ENCODE data around the gene SLAIN1. TPM values are rescaled to one million over a fixed set of nuclear protein-coding genes. Genes with fewer than 3 reads are reported as not detected.

The SLAIN1 gene
- total RNA-seq, 1 donor from 2014 or later: 7.4 TPM

DNA sequence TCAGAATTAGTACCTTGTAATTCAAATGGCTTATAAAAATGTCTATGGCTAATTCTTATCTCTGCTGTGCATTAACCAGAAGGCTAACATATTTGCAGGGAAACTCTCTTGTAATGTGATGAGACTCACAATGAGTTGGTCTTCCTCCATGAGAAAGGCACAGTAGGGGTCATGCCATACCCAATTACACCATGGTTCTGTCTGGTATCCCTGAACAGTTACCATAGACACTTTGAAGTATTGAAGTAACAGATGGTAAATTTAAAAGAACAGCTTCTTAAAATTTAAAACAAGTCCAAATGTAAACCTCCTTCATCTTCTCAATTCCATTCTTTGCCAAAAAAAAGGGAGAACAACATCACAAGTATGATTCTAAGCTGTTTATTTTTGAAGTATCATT lies 22.6 kb upstream of the SLAIN1 start:
- Mint-ChIP-seq H3K27me3 (ENCODE audit: unreplicated experiment) (no peaks in the 10 kb centered on the region), H3K4me3 (ENCODE audit: unreplicated experiment) (no peak overlapping the region), H3K9me3 (ENCODE audit: unreplicated experiment) (no peaks in the 10 kb centered on the region), H3K4me1 (ENCODE audit: unreplicated experiment) (no peaks in the 10 kb centered on the region), H3K36me3 (ENCODE audit: low read depth, unreplicated experiment) (no peaks in the 10 kb centered on the region), H3K27ac (ENCODE audit: unreplicated experiment) (no peak overlapping the region)
- TF ChIP-seq, protein P1, sequence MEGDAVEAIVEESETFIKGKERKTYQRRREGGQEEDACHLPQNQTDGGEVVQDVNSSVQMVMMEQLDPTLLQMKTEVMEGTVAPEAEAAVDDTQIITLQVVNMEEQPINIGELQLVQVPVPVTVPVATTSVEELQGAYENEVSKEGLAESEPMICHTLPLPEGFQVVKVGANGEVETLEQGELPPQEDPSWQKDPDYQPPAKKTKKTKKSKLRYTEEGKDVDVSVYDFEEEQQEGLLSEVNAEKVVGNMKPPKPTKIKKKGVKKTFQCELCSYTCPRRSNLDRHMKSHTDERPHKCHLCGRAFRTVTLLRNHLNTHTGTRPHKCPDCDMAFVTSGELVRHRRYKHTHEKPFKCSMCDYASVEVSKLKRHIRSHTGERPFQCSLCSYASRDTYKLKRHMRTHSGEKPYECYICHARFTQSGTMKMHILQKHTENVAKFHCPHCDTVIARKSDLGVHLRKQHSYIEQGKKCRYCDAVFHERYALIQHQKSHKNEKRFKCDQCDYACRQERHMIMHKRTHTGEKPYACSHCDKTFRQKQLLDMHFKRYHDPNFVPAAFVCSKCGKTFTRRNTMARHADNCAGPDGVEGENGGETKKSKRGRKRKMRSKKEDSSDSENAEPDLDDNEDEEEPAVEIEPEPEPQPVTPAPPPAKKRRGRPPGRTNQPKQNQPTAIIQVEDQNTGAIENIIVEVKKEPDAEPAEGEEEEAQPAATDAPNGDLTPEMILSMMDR (IDR thresholded peaks at IDR 0.05; ENCODE audit: unreplicated experiment): no peak
- DNase-seq (ENCODE audit: low spot score): no peak

DNA sequence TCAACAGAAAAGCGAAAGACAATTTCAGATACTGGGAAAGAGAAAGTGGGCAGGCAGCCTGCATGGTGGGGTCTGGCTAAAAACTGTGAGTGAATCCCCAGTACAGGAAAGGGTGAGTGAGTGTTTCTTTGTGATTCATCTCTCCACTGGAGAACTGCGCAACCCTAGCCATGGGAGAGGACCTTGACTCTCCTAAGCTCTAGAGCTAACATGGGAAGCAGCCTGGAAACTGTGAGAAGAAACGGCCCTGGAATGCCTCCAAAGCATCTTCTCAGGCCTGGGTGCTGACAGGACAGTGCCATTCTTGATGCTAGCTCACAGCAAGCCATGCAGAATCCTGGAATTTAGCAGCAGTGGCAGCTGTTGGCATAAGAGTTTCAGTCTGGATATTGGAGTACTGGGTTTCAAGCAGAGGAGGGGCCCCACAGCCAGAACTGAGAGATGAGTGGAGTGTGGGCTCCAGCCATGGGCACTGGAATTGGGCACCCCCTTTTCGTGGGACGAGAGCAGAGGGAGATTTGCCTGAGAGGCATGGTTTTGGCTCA lies 18.7 kb upstream of the SLAIN1 start:
- H3K9me3 Mint-ChIP-seq (ENCODE audit: unreplicated experiment): no peaks in the 10 kb centered on the region
- no peak for DNase-seq (ENCODE audit: low spot score)
- no peaks in the 10 kb centered on the region for H3K27me3 Mint-ChIP-seq (ENCODE audit: unreplicated experiment)
- no peaks in the 10 kb centered on the region for H3K36me3 Mint-ChIP-seq (ENCODE audit: low read depth, unreplicated experiment)
- TF ChIP-seq, protein P1 (IDR thresholded peaks at IDR 0.05; ENCODE audit: unreplicated experiment): no peak
- H3K4me1 Mint-ChIP-seq (ENCODE audit: unreplicated experiment): no peaks in the 10 kb centered on the region
- no peak overlapping the region for H3K4me3 Mint-ChIP-seq (ENCODE audit: unreplicated experiment)
- no peak overlapping the region for H3K27ac Mint-ChIP-seq (ENCODE audit: unreplicated experiment)

DNA sequence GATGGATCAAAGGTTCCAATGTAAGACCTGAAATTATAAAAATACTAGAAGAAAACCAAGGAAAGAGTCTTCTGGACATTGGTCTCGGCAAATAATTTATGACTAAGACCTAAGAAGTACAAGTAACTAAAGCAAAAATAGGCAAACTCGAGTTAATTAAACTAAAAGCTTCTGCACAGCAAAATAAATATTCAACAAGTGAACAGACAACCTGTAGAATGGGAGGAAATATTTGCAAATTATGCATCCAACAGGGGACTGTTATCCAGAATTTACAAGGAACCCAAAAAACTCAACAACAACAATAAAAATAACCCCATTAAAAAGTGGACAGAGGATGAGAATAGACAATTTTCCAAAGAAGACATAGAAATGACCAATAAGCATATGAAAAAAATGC lies 9.7 kb upstream of the SLAIN1 start:
- TF ChIP-seq, protein P1 (IDR thresholded peaks at IDR 0.05; ENCODE audit: unreplicated experiment): no peak
- no peak for DNase-seq (ENCODE audit: low spot score)
- H3K27ac Mint-ChIP-seq (ENCODE audit: unreplicated experiment): no peak overlapping the region
- H3K27me3 Mint-ChIP-seq (ENCODE audit: unreplicated experiment): no peaks in the 10 kb centered on the region
- no peaks in the 10 kb centered on the region for H3K4me1 Mint-ChIP-seq (ENCODE audit: unreplicated experiment)
- no peaks in the 10 kb centered on the region for H3K9me3 Mint-ChIP-seq (ENCODE audit: unreplicated experiment)
- no peaks in the 10 kb centered on the region for H3K36me3 Mint-ChIP-seq (ENCODE audit: low read depth, unreplicated experiment)
- no peak overlapping the region for H3K4me3 Mint-ChIP-seq (ENCODE audit: unreplicated experiment)

DNA sequence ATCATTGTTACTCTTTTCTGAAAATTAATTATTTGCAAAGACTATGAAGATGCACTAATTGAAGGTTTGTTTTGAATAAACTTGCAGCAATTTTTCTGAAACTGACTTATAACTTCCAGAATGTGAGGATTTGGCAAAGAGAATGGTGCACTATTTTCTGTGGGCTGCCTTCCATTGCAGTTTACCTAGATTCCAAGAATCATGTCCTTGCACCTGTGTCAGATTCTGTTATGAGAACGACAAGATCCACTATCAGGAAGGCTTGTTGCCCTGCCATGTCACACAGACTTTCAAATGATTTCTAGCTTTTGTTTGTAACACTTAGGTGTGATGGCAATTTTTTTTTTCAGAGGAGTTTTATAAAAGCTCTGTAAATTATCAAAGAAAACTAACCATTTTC lies 5.6 kb upstream of the SLAIN1 start:
- no peaks in the 10 kb centered on the region for H3K27me3 Mint-ChIP-seq (ENCODE audit: unreplicated experiment)
- H3K36me3 Mint-ChIP-seq (ENCODE audit: low read depth, unreplicated experiment): no peaks in the 10 kb centered on the region
- no peaks in the 10 kb centered on the region for H3K4me1 Mint-ChIP-seq (ENCODE audit: unreplicated experiment)
- no peak overlapping the region for H3K27ac Mint-ChIP-seq (ENCODE audit: unreplicated experiment)
- TF ChIP-seq, protein P1 (IDR thresholded peaks at IDR 0.05; ENCODE audit: unreplicated experiment): no peak
- no peak for DNase-seq (ENCODE audit: low spot score)
- no peaks in the 10 kb centered on the region for H3K9me3 Mint-ChIP-seq (ENCODE audit: unreplicated experiment)
- no peak overlapping the region for H3K4me3 Mint-ChIP-seq (ENCODE audit: unreplicated experiment)

DNA sequence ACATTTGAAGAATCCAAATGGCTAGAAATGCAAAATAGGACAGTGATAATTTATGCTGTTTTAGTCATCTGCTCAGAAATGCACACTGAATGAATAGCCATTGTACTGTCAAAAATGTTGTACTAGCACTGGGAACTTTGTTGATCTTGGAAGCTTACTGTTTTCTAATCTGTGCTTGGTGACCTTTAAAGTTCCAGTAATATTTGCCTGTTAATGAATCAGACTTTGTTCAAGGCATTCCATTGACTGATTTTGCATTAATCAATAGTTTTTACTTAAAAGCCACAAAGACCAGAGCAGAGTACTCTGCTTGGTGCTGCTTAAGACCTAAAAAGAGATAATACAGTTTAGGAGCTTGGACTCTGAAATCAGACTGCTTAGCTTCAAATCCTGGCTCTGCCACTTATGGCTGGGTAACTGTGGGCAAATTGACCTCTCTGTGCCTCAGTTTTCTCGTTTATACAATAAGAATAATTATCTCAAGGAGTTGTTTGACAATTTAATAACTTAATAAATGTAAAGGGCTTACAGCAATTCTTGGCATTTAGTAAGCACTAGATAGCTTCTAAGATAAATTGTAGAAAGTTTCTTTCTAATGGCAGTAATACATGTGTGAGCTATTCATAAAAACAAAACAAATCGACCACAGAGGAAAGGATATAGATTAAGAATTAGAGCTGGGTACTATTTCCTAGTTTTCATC lies 4.6 kb upstream of the SLAIN1 start:
- H3K4me1 Mint-ChIP-seq (ENCODE audit: unreplicated experiment): no peaks in the 10 kb centered on the region
- no peak overlapping the region for H3K4me3 Mint-ChIP-seq (ENCODE audit: unreplicated experiment)
- no peak for DNase-seq (ENCODE audit: low spot score)
- H3K36me3 Mint-ChIP-seq (ENCODE audit: low read depth, unreplicated experiment): no peaks in the 10 kb centered on the region
- no peaks in the 10 kb centered on the region for H3K27me3 Mint-ChIP-seq (ENCODE audit: unreplicated experiment)
- H3K9me3 Mint-ChIP-seq (ENCODE audit: unreplicated experiment): no peaks in the 10 kb centered on the region
- TF ChIP-seq, protein P1 (IDR thresholded peaks at IDR 0.05; ENCODE audit: unreplicated experiment): no peak
- H3K27ac Mint-ChIP-seq (ENCODE audit: unreplicated experiment): no peak overlapping the region
